HG02798 (cell line): ENCODE measurements around the gene TRAF3.
"Not testable (repeated sequence)": the region's sequence is repeated elsewhere in the genome, so short reads cannot be mapped to it uniquely, and the experiment has no call there.

Experiments used
- ATAC-seq: cut with Tn5 transposase; IDR thresholded peaks from one replicate; pipeline ENCODE4 v1.9.1; 2021; ENCODE audit warnings: mild to moderate bottlenecking; ENCODE audit not compliant: unreplicated experiment, poor library complexity

TRAF3 gene

DNA sequence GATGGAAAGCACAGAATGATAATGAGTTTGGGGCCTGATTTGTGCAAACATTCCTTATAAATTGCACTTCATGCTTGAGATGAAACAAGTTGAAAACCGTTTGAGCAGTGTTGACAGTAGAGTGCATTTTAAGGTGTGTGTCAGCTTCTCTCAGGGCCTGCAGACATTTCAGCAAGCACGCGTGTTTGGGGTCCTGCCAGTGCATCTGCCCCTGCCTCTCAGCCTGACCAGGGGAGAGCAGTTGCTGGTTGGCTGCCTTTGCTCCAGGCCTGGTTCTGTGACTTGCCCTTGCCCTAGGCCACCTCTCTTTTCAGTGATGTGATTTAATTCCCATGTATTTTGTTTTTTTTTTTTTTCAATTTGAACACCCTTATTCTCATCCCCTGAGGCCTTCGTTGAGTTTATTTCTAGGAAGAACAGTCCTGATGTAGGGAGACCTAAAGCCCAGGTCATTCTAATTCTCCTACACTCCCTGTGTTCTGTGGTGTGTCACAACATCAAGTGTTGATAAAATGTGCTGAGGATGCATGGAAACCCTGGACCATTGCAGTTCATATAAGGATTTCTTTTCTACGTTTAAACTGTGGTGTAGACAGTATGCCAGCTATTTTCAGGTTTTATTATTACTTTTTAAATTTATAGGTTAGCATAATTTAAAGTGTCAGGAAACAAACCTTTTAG, 105.1 kb downstream of the TRAF3 start:
- no peak for ATAC-seq

GRCh38 chr14:102883089-102883541, 105.9 kb downstream of the TRAF3 start:
- ATAC-seq = no peak

- ATAC-seq = no peak
Observed at GRCh38 chr14:102883554-102883953, 106.3 kb downstream of the TRAF3 start.

- ATAC-seq = no peak
Observed at GRCh38 chr14:102885737-102886447, 108.6 kb downstream of the TRAF3 start.

DNA sequence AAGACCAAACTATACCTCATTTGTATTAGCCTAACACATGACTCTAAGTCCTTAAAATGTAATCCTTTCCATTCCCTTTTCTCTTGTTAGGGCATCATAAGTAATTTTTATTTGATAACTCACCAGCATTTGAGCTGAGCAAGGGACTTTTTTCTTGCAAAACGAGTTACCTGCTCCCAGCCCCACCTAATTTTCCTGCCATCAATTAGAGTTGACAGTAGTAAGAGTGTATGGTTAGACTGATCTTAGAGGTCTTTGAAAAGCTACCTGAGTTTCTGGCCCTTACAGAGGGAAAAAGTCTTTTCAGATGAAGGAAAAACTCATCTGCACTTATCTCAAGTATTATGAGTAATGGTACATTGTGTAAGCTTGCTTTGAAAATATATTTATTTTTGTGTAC, 111.5 kb downstream of the TRAF3 start:
- ATAC-seq = no peak

DNA sequence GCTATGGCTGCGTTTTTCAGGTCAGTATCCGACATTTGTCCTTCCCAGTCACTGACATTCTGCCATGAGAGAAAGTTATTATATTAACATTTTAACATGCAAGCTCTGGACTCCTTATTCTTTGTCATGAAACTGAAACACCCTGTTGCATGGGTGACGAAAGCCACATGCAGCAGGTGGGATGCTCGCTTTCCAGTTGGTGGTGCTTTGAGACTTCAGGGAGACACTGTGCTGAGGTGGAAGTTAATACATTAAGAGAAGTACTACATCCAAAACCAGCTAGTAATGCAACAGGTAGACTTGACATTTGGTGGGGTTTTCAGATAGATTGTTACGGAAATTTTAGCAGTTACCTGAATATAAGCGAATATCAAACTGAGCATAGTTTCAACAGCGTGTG, 112.4 kb downstream of the TRAF3 start:
- ATAC-seq = no peak

DNA sequence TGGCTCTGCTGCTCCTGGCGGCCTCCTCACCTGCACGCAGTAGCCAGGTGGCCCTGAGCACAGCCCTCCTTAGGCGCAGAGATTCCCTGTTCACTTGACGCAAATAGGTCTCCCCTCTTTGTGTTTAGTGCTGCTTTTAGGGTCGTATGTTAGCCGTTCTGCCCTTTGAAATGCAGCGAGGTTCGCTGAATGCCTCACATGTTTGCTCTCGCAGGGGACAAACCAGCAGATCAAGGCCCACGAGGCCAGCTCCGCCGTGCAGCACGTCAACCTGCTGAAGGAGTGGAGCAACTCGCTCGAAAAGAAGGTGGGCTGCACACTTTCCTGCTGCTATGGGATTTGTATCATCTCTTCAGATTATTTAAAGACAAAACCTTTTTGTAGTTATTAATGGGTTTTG, 113.9 kb downstream of the TRAF3 start:
- ATAC-seq = no peak

DNA sequence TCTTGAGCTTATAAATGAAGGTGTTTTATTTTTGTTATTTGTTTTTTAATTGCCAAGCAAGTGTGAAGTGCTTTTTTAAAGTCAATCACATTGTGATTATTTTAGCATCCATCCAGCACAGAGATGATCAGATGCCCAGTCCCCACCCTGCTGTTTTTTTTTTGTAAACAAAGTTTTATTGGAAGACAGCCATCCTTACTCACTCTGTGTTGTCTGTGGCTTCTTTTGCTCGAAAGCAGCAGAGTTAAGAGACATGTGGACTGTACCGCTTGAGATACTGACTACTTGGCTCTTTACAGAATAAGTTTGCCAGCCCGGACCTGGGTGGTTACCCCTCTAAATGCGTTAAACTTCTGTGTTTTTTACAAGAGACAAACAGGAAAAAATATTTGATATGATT, 114.3 kb downstream of the TRAF3 start:
- no peak for ATAC-seq

DNA sequence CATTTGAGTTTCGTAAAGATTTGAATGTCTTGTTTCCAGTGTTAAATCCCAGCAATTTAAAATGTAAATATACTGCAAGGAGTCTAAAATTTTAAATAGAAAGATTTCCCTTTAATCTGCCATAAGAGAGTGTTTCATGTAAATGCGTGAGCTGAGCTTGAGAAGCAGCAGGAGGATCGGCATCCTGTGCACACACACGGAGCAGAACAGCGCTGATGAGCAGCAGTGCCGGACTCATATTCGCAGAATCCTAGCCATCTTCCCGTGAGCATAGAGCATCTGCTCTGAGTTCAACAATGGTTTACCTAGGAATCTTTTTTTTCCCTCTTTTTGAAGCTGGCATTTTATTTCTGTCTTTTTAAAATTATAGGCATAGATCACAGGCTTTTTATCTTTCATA, 115.4 kb downstream of the TRAF3 start:
- no peak for ATAC-seq

DNA sequence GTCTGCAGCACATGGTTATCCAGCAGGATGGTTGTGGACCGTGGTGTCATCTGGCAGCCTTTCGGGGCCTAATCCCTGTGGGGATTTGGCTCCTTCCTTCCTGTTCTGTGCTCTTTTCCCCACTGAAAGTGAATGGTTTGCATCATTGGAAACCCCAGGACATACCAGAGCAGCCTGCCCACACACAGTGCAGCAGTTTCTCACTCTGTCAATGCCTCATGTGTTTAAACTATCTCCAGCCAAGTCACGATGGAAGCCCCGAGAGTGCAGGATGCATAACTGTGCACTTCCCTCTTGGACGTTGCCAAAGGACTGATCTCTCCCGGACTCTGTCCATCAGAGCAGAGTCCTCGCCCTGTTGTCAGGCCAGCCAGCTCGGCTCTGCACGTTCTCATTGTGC, 116.2 kb downstream of the TRAF3 start:
- no peak for ATAC-seq

- ATAC-seq = not testable (repeated sequence)
Observed at GRCh38 chr14:102896735-102897134, 119.5 kb downstream of the TRAF3 start.

DNA sequence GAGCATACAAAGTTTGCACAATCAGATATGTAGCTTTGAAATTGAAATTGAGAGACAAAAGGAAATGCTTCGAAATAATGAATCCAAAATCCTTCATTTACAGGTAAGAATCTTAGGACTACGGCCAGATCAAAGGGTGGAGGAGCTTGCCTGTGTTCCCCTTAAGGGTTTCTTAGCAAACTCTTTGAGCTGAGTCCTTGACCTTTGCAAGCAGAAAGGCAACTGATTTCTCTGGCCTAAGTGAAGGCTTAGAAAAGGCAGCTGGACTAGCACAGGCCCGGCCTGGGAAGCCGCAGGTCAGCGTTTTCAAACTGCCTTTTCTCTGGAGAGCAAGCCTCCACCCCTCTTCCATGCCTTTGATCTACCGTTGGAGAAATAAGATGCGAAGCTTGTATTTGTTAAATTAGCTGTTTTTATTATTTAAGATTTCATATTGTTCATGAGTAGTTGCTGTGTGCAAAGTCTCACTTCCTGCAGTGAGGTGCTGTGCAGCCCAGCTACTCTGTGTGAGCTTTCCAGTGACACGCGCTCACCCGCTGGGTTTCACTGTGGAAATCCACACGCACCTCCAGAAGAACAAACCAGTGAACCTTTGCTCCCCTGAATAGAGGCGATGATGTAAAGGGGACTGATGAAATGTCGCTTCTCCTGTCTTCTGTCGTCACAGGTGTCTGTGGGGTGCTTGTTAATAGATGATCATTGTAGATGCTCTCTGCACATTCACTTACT, 120.2 kb downstream of the TRAF3 start:
- no peak for ATAC-seq

DNA sequence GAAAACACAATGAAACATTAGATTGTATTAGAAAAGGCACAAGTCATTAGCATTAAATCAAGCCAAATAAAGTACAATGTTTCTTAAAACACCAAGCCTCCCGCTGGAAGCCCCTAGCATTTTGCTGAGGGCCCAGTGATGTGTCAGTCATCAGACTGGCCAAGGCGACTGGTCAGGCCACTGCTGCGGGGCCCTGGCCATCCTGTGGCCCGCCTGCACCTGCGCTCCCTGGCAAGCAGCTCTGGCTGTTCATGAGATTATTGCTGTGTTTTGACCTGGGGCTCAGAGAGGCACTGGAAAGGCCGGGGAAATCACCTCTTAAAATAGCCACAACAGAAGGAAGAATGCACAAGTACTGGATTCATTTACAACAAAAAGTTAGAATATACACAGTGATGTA, 121.0 kb downstream of the TRAF3 start:
- ATAC-seq = no peak

DNA sequence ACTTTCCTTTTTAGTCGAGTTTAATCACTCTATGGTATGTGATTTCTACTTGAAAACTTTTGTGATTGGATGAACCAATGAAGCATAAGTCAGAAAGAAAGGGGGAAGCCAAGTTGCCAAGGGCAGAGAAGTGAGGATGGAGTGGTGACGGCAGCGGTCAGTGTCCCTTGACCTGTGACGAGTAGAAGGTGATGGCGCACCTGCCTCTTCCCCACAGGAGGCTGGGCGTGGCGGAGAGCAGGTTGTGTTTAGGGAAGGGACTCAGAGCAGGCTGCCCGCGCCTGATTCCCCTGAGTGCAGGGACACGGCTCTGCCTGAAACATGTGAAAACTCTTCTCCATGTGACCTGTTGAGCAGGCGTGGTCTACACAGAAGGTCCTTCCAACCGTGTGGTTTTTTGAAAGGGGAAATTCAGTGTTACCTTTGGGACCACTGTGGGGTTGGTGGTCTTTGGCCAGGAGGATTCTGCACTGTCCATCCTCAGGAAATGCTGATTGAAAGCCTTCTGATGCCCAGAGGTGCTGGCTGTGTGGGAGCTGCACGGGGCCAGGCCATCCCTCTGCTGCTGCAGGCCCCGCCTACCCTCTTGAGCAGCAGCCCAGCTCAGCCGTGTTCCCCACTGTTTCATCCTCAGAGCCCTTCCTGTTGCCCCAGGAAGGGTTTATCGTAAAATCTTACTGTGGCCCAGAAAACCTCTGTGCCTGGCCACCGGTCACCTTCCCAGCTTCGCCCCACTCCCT, 121.7 kb downstream of the TRAF3 start:
- no peak for ATAC-seq

GRCh38 chr14:102899516-102899900, 122.3 kb downstream of the TRAF3 start:
- no peak for ATAC-seq

DNA sequence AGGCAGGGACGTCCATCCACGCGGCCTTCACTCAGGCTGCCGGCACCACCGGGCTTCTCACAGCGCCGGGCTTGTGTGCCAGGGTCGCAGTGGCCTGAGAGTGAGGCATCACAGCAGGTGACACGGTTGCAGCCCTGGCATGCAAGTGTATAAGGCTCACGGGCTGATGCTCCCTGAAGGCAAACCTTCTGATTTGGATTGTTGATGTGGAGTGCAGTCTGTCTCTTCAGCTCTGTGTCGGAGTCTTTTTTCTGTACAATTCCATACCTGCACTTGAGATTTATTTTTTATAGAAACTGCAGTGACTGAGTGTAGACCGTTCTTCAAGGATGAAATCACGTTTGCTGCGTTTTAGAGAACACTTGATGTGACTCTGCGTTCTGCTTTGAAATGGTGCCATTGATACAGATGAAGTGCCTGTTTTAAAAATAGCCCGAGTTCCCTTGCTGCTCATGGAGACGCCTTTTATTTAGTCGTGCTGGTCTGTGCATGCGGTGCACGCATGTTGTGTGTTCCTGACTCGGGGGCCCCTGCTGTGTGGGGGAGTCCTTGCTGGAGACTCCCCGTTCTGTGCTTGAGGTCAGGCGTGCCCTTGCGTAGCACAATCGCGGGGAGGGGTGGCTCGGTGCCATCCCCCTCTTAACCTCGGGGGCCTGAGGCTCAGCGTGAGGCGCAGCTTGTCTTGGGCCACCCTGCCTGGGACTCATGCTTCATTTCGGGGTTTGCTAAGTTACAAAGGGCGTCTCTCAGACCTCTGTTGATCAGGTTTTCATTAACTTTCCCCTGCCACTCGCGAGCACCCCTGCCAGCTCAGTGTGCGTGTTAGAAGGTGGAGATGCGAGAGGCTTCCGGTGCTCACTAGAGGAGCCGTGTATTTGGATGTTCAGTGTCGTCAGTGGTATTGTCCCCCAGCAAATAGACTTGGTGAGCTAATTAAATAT, 123.7 kb downstream of the TRAF3 start:
- peak; percentile 58 for ATAC-seq

- peak; percentile 78 for ATAC-seq
Observed at GRCh38 chr14:102901633-102902032, 124.4 kb downstream of the TRAF3 start.

GRCh38 chr14:102902086-102902485, 124.8 kb downstream of the TRAF3 start:
- ATAC-seq = peak; percentile 18

- ATAC-seq = no peak
Observed at GRCh38 chr14:102902523-102903247, 125.4 kb downstream of the TRAF3 start.
